Gastrocnemius medialis (tissue), 4 donors: ENCODE measurements around the gene ASIC4.

Experiments used
- POLR2A ChIP-seq, 2 donors: fragments of 450-650 bp; IDR thresholded peaks; one replicate each; pipeline ENCODE4 v1.6.1; 2017; ENCODE audit warnings: antibody characterized with exemption in 2 of 2, mild to moderate bottlenecking in 2 of 2, moderate library complexity in 2 of 2
- TF ChIP-seq, protein P1 (sequence below), 5 experiments: fragments of 450-650 bp in 3 of 5; fragments of 200-600 bp in 2 of 5; sonication (generic) in 2 of 5; IDR thresholded peaks in 4 of 5; conservative IDR thresholded peaks in 1 of 5; 1 replicate in 4 of 5; 2 replicates in 1 of 5; pipeline ENCODE4 v1.5.1; 2016 to 2019; ENCODE audit warnings: antibody characterized with exemption in 5 of 5, mild to moderate bottlenecking in 3 of 5, moderate library complexity in 3 of 5

DNA sequence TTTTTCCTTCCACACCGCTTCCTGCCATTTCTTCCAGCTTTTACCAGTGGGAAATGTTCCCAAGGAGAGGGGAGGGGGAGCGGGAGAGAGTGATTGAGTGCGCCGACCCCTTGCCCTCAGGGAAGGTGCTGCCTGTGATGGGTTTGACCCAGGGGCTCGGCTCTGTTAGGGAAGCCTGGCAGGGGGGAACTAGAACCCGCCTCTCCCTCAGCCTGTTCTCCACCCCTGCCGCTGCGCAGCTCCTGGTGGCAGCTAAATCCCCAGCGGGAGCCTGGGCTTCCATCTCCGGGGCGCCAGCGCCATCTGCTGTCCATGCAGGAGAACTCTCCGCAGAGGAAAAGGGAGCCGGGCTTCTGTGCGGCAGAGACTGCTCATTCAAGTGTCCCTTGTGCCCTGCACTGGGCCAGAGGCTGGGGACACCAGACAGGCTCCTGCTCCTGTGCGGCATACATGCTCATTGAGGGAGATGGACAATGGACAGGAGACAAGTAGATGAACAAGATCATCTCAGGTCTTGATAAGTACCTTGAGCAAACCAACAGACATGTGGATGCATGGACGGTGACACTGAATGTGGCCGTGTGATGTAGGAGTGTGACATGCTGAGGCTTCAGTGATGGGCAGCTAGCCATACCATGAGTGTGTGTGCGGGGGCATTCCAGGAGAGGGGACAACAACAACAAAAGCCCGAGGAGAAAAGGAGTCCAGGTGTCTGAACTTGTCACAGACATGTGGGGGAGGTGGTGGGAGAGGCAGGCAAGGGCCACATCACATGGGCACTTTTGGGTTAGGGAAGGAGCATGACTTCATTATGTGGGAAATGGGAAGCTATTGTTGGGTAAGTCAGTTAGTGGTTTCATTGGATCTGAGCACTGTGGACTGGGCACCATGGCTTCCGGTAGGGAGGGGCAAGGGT, 16.0 kb downstream of the ASIC4 start:
- no peak for TF ChIP-seq POLR2A (IDR thresholded peaks at IDR 0.05)
- TF ChIP-seq, protein P1, sequence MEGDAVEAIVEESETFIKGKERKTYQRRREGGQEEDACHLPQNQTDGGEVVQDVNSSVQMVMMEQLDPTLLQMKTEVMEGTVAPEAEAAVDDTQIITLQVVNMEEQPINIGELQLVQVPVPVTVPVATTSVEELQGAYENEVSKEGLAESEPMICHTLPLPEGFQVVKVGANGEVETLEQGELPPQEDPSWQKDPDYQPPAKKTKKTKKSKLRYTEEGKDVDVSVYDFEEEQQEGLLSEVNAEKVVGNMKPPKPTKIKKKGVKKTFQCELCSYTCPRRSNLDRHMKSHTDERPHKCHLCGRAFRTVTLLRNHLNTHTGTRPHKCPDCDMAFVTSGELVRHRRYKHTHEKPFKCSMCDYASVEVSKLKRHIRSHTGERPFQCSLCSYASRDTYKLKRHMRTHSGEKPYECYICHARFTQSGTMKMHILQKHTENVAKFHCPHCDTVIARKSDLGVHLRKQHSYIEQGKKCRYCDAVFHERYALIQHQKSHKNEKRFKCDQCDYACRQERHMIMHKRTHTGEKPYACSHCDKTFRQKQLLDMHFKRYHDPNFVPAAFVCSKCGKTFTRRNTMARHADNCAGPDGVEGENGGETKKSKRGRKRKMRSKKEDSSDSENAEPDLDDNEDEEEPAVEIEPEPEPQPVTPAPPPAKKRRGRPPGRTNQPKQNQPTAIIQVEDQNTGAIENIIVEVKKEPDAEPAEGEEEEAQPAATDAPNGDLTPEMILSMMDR (IDR thresholded peaks at IDR 0.05 in 4 of 5, conservative IDR thresholded peaks at IDR 0.05 in 1 of 5): peak; percentile 97 to 99 (median 98)
